NCI-H128 (cell line): ENCODE measurements around the gene UBE2E1.
"Not testable (repeated sequence)": the region's sequence is repeated elsewhere in the genome, so short reads cannot be mapped to it uniquely, and the experiment has no call there.

ENCODE experiments used
- DNase-seq: peaks from one replicate; lab custom pipeline; 2025; ENCODE audit not compliant: unreplicated experiment; lab: John Stamatoyannopoulos, UW

UBE2E1 gene

GRCh38 chr3:23877329-23877980, 71.7 kb downstream of the UBE2E1 start:
- DNase-seq: no peak

GRCh38 chr3:23879485-23879884, 73.7 kb downstream of the UBE2E1 start:
- no peak for DNase-seq

GRCh38 chr3:23880703-23881339, 75.1 kb downstream of the UBE2E1 start:
- DNase-seq: no peak

DNA sequence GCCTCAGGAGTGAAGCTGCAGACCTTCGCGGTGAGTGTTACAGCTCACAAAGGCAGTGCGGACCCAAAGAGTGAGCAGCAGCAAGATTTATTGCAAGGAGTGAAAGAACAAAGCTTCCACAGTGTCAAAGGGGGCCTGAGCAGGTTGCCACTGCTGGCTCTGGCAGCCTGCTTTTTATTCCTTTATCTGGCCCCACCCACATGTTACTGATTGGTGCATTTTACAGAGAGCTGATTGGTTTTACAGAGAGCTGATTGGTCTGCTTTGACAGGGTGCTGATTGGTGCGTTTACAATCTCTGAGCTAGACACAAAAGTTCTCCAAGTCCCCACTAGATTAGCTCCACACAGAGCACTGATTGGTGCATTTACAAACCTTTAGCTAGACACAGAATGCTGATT, 76.2 kb downstream of the UBE2E1 start:
- not testable (repeated sequence) for DNase-seq

DNA sequence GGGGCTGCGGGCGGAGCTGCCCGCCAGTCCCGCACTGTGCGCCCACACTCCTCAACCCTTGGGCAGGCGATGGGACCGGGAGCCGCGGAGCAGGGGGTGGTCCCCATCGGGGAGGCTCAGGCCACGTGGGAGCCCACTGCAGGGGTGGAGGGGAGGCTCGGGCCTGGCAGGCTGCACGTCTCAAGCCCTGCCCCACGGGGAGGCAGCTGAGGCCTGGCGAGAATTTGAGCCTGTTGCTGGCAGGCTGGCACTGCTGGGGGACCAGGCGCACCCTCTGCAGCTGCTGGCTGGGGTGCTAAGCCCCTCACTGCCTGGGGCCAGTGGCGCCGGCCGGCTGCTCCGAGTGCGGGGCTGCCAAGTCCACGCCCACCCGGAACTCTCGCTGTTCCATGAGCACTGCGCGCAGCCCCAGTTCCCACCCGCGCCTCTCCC, 76.7 kb downstream of the UBE2E1 start:
- no peak for DNase-seq

GRCh38 chr3:23884481-23884880, 78.7 kb downstream of the UBE2E1 start:
- no peak for DNase-seq

DNA sequence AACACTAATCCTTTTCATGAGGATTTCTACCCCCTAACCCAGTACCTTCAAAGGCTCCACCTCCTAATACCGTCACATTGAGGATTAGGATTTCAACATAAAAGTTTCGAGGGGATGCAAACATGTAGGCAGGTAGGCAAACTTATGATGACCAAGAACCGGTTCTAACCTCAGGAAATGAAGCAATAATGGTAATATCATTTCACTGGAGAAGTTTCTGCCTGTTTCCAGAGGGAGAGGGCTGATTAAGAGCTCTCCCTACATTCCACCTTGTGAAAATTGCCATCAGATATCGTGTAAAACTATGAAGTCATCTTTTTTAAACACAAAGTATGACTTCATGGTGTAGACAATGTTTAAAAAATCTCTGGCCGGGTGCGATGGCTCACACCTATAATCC, 79.5 kb downstream of the UBE2E1 start:
- DNase-seq: no peak

DNA sequence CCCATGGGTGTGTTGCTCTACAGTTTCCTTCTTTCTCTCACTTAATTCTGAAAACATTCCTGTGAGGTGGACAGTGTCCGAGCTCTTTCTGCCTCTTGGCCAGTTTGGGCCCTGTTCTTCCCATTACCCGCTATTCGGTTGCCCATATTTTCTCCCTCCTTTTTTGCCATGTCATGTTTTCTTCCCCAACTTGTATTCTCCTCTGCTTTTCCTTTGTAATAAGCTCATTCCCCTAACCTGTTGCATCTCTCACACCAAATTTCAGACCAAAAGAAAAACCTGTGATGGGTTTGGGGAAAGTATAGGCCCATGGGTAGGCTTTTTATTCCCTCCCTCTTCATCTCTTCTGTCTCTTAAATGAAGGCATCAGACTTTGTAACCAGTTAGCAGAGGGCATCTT, 80.6 kb downstream of the UBE2E1 start:
- no peak for DNase-seq

- no peak for DNase-seq
These were observed 83.0 kb downstream of the UBE2E1 start for GRCh38 chr3:23888617-23889228.

DNA sequence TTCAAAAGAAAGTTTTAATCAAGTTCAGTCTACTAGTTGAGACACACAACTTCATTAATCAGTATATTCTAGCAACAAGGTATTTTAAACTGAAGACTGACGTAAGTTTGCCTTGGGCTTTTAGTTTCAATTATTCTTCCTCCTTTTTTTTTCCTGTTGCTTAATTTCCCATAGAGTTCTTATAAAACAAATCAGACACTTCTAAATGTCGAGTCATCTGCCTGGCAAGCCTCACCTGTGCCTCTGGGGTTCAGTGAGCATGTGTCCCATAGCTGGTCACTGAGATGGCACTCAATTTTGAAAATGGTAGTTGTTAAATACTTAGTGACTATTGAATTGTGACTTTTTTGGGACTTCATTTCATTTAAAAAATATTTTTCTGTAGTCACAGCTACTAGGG, 83.6 kb downstream of the UBE2E1 start:
- DNase-seq: no peak

GRCh38 chr3:23889950-23890349, 84.2 kb downstream of the UBE2E1 start:
- DNase-seq: no peak

DNA sequence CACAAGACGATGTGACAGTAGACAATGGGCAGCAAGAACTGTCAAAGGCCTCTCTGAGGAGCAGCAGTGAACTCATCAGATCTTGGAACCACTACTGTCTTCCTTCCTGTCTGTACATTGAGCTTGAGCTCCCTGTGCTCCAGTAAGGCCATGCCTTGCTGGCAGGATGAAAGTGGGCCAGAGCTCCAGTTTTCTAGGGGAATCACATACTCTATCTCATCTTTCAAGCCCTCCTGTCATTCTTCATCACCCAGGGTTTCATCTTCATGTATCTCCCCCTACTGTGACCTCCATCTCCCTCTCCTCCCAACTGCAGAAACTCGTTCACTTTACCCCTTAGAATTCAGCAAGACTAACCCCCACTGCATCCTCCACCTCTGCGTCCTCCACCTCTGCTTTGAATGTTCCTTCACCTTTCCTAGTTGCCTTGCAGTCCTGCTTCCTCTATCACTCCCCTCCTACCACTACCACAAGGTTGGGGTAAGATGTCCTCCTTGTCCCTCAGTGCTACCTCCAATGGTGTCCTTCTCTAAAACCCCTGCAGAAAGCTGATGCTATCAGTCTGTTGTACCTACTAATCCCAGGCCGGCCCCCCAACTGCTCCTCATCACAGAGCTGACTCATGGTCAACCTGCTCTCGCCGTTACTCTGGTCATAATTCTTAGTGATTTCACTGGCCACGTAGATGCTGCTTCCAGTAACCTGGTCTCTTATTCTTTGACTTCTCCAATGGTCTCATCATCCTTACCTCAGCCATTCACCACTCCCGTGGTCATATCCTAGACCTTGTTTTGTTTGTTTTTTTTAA, 88.7 kb downstream of the UBE2E1 start:
- no peak for DNase-seq

DNA sequence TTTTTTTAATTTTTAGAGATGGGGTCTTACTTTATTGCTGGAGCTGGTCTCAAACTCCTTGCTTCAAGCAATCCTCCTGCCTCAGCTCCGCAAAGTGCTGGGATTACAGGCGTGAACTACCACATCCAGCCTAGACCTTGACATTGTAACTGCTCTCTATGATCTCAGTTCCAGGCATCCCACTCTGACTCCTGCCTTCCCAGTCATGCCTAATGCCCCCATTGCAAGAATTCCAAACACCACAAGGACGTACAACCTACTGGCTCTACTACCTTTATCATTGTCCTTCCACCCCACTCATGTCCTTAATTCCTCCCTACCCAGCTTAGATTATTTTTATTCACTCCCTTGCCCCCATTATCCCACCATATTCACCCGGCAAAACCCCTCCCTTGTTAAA, 89.4 kb downstream of the UBE2E1 start:
- DNase-seq: no peak

DNA sequence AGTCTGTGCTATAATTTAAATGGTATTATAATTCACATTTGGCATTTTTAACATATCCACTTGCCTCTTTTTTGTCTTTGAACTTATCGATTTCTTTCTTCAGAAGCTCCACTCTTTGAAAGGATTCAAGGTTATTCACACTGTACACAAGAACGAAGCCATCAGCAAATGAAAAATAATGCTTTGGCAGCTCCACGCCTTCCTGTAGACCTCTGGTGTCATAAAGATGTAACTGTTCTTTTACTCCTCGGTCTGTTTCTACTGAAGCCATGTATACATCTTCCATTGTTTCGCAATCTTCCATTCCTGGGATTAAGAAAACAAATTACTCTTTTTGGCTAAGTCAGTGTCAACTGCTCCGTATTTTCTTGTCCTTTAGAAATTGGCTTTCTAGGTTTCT, 95.0 kb downstream of the UBE2E1 start:
- DNase-seq: no peak

DNA sequence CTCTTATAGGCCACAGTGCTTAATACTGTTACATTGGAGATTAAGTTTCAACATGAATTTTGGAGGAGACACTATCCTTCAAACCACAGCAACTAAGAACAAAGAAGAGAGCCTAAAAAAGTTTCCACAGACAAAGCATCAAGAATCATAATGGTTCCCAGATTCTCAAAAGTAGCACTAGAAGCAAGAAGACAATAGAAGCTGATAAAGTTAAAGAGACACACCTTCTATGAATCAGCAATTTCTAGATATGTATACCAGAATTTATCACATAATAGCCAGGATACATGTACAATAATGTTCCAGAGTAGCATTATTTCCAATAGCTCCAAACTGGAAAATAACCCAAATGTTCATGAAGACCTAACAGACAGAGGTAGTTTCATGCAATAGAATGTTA, 98.8 kb downstream of the UBE2E1 start:
- no peak for DNase-seq

DNA sequence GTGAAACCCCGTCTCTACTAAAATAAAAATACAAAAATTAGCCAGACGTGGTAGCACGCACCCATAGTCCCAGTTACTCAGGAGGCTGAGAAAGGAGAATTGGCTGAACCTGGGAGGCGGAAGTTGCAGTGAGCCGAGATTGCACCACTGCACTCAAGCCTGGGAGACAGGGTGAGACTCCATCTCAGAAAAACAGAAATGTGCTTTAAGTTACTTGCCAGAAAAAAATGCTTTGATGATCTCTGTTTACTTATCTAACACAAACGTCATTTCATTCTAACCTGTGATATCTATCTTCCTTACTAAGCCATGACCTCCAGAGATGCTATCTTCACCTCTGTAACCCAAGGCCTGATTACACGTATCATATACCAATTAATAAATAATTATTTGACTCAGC, 103.6 kb downstream of the UBE2E1 start:
- no peak for DNase-seq

DNA sequence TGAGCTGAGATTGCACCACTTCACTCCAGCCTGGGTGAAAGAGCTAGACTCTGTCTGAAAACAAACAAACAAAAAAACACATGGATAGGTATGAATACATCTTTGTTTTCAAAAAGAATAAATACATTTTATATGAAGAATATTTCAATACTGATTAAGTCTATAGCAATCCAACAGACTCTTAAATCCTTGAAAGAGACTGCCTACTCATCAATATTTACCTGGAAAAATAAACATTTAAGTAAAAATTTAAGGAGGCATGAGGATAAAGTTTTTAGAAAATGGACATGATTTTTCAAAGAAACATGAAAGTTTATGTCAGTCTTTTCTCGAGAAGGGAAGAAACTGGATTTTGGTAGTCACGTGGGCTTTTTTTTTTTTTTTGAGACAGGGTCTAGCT, 105.6 kb downstream of the UBE2E1 start:
- DNase-seq: no peak

GRCh38 chr3:23912335-23912734, 106.6 kb downstream of the UBE2E1 start:
- DNase-seq: not testable (repeated sequence)

- no peak for DNase-seq
These were observed 107.4 kb downstream of the UBE2E1 start for GRCh38 chr3:23913182-23913581.

GRCh38 chr3:23913873-23914743, 108.4 kb downstream of the UBE2E1 start:
- no peak for DNase-seq
